ENCODE data around the gene ZNF385A.

GRCh38 chr12:54419088-54419887 lies 34.8 kb upstream of the ZNF385A start, which contains the start of gene ITGA5:
- TF ChIP-seq KAT8 (IDR thresholded peaks at IDR 0.05; ENCODE audit: low read depth) (no peak), CREB1 (IDR thresholded peaks at IDR 0.05) (no peak), CREB1 (CRISPR knock-in tag; IDR thresholded peaks at IDR 0.05) (no peak), ZBTB43 (CRISPR knock-in tag; IDR thresholded peaks at IDR 0.05) (no peak), CEBPB (tag; IDR thresholded peaks at IDR 0.05) (no peak), MXI1 (IDR thresholded peaks at IDR 0.05; ENCODE audit: low read depth, low read length) (no peak), KDM1A (IDR thresholded peaks at IDR 0.05) (no peak), POLR2A (conservative IDR thresholded peaks at IDR 0.05) (peak; percentile 77), TCF7L2 (IDR thresholded peaks at IDR 0.05; ENCODE audit: low read depth, low read length) (no peak), TRIM24 (IDR thresholded peaks at IDR 0.05) (no peak), NONO (IDR thresholded peaks at IDR 0.05; ENCODE audit: low read depth in 2 of 2, low read length in 1 of 2) (no peak), TEAD1 (CRISPR knock-in tag; IDR thresholded peaks at IDR 0.05) (no peak), CTCF (IDR thresholded peaks at IDR 0.05 in 2 of 3, conservative IDR thresholded peaks at IDR 0.05 in 1 of 3; ENCODE audit: insufficient read depth in 2 of 3, low read depth in 1 of 3, low read length in 3 of 3) (no peak), KLF10 (CRISPR knock-in tag; IDR thresholded peaks at IDR 0.05) (no peak), SP2 (IDR thresholded peaks at IDR 0.05; ENCODE audit: extremely low read depth, low read depth, low read length, poor library complexity, severe bottlenecking) (no peak)
